Measurements from ENCODE around the gene INPP5A.

The INPP5A gene

GRCh38 chr10:132631338-132631735 lies 93.8 kb downstream of the INPP5A start:
- in situ Hi-C loops (cut with MboI; ENCODE audit: low pct_unique_long_range_greater_than_20kb, low sequenced_read_pairs, unreplicated experiment): loop anchor here (25.0 kb wide), 1 partner anchor 419 kb away; no protein-coding TSS in a partner anchor
- TF ChIP-seq, protein P1, sequence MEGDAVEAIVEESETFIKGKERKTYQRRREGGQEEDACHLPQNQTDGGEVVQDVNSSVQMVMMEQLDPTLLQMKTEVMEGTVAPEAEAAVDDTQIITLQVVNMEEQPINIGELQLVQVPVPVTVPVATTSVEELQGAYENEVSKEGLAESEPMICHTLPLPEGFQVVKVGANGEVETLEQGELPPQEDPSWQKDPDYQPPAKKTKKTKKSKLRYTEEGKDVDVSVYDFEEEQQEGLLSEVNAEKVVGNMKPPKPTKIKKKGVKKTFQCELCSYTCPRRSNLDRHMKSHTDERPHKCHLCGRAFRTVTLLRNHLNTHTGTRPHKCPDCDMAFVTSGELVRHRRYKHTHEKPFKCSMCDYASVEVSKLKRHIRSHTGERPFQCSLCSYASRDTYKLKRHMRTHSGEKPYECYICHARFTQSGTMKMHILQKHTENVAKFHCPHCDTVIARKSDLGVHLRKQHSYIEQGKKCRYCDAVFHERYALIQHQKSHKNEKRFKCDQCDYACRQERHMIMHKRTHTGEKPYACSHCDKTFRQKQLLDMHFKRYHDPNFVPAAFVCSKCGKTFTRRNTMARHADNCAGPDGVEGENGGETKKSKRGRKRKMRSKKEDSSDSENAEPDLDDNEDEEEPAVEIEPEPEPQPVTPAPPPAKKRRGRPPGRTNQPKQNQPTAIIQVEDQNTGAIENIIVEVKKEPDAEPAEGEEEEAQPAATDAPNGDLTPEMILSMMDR (IDR thresholded peaks at IDR 0.05; ENCODE audit: extremely low read depth, insufficient read depth, missing control alignments): no peak
- DNase-seq (ENCODE audit: low spot score): no peak

GRCh38 chr10:132632091-132632561 lies 94.5 kb downstream of the INPP5A start:
- in situ Hi-C loops (cut with MboI; ENCODE audit: low pct_unique_long_range_greater_than_20kb, low sequenced_read_pairs, unreplicated experiment): loop anchor here (25.0 kb wide), 1 partner anchor 420 kb away; no protein-coding TSS in a partner anchor

DNA sequence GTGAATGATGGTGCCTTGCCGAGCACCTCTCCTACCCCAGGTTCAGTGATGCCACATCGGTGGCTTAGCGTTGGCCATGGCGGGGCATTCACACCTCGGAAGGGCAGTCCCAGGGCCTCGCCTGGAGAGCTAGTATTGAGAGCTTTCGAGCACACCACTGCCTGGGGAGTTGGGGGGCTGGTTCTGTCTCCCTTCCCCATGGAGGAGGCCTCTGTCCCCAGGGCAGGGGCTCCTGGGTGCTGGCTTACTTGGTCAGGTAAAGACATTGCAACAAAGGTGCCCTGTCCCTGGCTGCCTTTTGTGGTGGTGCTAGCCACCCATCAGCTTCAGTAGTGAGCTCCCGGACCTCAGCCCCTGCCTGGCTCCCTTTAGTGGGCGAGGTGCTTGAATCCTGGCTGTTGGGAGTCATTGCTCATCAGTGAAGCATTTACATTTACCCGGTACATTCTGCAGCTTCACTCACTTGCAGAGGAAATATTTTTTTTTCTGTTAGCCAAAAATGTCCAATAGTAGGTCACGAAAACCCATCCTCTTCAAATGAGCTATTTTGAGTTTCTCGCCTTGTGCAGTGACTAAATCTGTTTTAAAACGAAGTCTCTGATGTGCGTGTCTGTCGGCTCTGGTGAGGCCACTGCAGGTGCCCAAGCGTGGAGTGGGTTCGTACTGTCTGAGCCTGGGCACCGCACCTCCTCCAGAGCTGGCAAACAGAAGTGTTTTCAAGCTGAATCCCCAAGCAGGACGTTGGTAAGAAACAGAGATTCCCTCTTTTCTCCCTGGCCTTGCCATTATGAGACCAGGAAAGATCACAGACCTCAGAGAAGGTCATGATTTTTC lies 95.5 kb downstream of the INPP5A start:
- TF ChIP-seq, protein P1 (IDR thresholded peaks at IDR 0.05; ENCODE audit: extremely low read depth, insufficient read depth, missing control alignments): no peak
- in situ Hi-C loops (cut with MboI; ENCODE audit: low pct_unique_long_range_greater_than_20kb, low sequenced_read_pairs, unreplicated experiment): loop anchor here (25.0 kb wide), 1 partner anchor 421 kb away; no protein-coding TSS in a partner anchor
- DNase-seq (ENCODE audit: low spot score): no peak

More at GRCh38 chr10:132632091-132632561, 94.5 kb downstream of the INPP5A start:
- no peak for DNase-seq (ENCODE audit: low spot score)
- TF ChIP-seq, protein P1 (IDR thresholded peaks at IDR 0.05; ENCODE audit: extremely low read depth, insufficient read depth, missing control alignments): no peak

DNA sequence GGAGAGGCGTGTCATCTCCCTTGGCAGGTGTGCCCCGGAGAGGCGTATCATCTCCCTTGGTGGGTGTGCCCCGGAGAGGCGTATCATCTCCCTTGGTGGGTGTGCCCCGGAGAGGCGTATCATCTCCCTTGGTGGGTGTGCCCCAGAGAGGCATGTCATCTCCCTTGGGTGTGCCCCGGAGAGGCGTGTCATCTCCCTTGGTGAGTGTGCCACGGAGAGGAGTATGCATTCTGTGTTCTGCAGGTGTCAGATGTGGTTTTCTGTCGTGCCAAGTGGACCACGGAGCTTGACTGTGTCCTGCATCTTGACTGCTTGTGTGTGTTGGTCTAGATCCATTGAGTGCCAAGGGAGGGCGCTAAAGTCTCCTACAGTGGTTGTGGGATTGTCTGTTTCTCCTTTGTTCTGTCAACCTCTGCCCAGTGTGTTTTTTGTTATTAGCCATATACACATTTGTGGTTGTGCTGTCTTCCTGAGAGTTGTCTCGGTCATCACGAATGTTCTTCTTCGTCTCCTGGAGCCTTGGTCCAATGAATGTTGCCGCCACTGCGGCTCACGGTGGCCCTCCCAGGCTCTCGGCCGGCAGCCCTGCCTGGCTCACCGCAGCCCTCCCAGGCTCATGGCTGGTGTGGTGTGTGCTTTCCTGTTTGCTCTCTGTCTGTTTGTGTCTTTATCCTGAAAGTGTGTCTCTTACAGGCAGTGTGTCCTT lies 96.8 kb downstream of the INPP5A start:
- in situ Hi-C loops (cut with MboI; ENCODE audit: low pct_unique_long_range_greater_than_20kb, low sequenced_read_pairs, unreplicated experiment): loop anchor here (25.0 kb wide), 1 partner anchor 422 kb away; no protein-coding TSS in a partner anchor
- TF ChIP-seq, protein P1 (IDR thresholded peaks at IDR 0.05; ENCODE audit: extremely low read depth, insufficient read depth, missing control alignments): no peak
- no peak for DNase-seq (ENCODE audit: low spot score)

DNA sequence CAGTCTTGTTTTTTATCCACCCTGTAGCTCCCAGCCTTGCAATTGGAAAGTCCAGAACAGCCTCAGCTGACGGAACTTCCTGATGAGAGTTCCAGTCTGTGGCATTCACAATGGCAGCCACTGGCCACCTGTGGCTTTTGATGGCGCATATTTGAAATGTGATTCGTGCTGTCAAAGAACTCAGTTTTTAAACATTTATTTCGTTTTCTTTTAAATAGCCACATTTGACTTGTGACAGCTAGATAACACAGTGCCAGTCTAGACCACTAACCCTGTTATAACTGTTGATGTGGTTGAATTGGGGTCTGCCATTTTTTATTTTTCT lies 97.3 kb downstream of the INPP5A start:
- DNase-seq (ENCODE audit: low spot score): no peak
- TF ChIP-seq, protein P1 (IDR thresholded peaks at IDR 0.05; ENCODE audit: extremely low read depth, insufficient read depth, missing control alignments): no peak
- in situ Hi-C loops (cut with MboI; ENCODE audit: low pct_unique_long_range_greater_than_20kb, low sequenced_read_pairs, unreplicated experiment): loop anchor here (25.0 kb wide), 1 partner anchor 423 kb away; no protein-coding TSS in a partner anchor

GRCh38 chr10:132636358-132636757 lies 98.8 kb downstream of the INPP5A start:
- TF ChIP-seq, protein P1 (IDR thresholded peaks at IDR 0.05; ENCODE audit: extremely low read depth, insufficient read depth, missing control alignments): no peak
- DNase-seq (ENCODE audit: low spot score): no peak
- in situ Hi-C loops (cut with MboI; ENCODE audit: low pct_unique_long_range_greater_than_20kb, low sequenced_read_pairs, unreplicated experiment): loop anchor here (25.0 kb wide), 1 partner anchor 424 kb away; no protein-coding TSS in a partner anchor

All from GM13977 (cell line).